ENCODE data around the gene SLC35G3.
"Not testable (repeated sequence)": the region's sequence is repeated elsewhere in the genome, so short reads cannot be mapped to it uniquely, and the experiment has no call there.

The SLC35G3 gene

DNA sequence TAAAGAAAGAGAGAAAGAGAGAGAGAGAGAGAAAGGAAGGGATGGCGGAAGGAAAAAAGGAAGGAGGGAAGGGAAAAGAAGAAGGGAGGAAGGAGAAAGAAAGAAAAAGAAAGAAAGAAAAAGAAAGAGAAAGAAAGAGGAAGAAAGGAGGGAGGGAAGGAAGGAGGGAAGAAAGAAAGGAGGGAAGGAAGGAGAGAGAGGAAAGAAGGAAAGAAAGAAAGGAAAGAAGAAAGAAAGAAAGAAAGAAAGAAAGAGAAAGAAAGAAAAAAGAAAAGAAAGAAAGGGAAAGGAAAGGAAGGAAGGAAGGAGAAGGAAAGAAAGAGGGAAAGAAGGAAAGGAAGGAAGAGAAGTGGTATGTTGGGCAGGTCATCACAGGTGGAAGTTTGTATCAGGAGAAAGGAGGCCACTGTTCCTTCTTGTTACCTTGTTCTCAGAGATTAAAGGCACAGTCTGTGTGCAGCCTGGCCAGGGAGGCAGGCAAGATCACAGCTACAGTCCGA lies 19.3 kb downstream of the SLC35G3 start:
- no peak for DNase-seq (ENCODE audit: low read depth)
- TF ChIP-seq, protein P1, sequence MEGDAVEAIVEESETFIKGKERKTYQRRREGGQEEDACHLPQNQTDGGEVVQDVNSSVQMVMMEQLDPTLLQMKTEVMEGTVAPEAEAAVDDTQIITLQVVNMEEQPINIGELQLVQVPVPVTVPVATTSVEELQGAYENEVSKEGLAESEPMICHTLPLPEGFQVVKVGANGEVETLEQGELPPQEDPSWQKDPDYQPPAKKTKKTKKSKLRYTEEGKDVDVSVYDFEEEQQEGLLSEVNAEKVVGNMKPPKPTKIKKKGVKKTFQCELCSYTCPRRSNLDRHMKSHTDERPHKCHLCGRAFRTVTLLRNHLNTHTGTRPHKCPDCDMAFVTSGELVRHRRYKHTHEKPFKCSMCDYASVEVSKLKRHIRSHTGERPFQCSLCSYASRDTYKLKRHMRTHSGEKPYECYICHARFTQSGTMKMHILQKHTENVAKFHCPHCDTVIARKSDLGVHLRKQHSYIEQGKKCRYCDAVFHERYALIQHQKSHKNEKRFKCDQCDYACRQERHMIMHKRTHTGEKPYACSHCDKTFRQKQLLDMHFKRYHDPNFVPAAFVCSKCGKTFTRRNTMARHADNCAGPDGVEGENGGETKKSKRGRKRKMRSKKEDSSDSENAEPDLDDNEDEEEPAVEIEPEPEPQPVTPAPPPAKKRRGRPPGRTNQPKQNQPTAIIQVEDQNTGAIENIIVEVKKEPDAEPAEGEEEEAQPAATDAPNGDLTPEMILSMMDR (IDR thresholded peaks at IDR 0.05; ENCODE audit: insufficient read depth, low read depth, low read length, missing control alignments): no peak
- H3K4me3 ChIP-seq (ENCODE audit: low read depth, low read length): no peak overlapping the region

DNA sequence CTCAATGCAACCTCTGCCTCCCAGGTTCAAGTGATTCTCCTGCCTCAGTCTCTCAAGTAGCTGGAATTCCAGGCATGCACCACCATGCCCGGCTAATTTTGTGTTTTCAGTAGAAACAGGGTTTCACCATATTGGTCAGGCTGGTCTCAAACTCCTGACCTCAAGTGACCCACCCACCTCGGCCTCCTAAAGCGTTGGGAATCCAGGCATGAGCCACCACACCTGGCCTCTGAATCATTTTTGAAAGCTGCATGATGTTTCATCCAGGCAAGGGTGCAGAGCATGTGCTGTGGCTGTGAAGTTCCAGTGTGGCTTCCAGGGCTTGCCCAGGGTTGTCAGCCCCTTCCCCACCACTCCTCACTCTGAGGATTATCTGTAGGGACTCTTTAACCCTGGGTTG lies 21.9 kb downstream of the SLC35G3 start:
- H3K4me3 ChIP-seq (ENCODE audit: low read depth, low read length); DNase-seq (ENCODE audit: low read depth): not testable (repeated sequence)

DNA sequence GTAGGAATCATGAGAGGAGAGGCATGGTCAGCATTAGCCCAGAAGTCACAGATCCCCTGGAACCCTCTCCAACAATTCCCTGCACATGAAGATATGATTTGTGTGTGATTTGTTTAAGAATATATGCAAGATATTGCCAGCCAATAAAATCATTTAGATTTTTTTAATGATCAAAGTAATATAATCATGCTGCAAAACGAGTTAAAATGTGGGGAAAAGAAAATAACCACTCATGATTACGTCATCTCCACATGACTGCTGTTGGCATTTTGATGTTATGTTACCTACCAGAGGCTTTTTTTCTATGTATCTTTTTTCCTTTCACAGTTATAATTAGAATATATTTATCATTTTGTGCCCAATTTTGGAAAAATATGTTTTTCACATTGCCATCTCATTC lies 22.4 kb downstream of the SLC35G3 start:
- DNase-seq (ENCODE audit: low read depth): no peak
- no peak overlapping the region for H3K4me3 ChIP-seq (ENCODE audit: low read depth, low read length)

DNA sequence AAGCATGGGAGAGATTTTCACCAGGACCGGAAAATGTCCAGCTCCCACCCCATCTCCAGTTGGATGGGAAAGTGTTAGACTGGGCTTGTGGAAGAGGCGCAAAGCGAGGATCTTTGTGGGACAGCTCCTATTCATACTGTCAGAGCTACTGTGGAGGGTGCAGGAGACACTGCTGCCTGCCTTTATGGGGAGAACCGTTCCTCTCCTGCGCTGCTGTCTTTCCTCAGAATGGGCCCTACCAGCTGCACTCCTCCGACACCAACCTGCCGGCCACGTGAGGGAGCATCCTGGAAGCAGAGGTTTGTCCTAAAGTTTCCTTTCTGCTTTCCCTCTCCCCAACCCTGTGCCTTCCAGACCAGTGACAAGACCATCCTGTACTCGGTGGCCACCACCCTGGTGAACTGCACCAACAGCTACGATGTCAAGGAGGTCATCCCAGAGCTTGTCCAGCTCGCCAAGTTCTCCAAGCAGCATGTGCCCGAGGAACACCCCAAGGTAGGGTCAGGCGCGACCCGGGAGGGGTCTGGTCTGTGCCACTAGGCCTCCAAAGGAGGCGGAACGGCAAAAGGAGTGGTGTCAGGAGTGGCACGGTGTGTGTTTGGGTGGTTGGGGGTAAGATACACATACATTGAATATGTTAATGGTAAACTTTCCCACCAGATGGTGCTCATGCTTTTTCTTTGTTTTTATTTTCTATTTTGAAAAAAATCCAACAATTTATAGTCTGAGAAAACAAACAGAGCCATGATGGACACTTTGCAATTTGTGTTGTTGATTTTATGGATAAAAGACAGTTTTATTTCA lies 23.0 kb downstream of the SLC35G3 start:
- DNase-seq (ENCODE audit: low read depth): peak; percentile 11
- TF ChIP-seq, protein P1 (IDR thresholded peaks at IDR 0.05; ENCODE audit: insufficient read depth, low read depth, low read length, missing control alignments): no peak
- H3K4me3 ChIP-seq (ENCODE audit: low read depth, low read length): no peak overlapping the region

More for the DNA sequence above, 22.4 kb downstream of the SLC35G3 start:
- TF ChIP-seq, protein P1 (IDR thresholded peaks at IDR 0.05; ENCODE audit: insufficient read depth, low read depth, low read length, missing control alignments): no peak

DNA sequence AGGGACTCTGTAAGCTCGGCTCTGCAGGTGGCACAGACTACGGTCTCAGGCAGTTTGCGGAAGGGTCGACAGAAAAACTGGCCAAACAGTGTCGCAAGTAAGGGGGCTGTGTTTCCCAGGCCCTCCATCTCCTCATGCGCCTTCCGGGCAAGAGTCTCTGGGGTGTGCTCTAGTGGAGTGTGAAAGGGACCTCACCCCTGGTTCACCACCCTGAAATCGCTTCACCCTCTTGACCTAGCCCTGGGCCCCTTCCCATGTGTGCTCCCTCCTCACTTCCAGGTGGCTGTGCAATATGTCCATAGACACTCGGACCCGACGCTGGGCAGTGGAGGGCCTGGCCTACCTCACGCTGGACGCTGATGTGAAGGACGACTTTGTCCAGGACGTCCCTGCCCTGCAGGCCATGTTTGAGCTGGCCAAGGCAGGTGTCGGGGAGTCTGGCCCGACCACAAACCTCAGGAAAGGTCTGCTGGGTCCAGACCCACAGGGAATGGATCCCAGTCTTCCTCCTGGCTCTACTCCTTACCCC lies 24.3 kb downstream of the SLC35G3 start:
- TF ChIP-seq, protein P1 (IDR thresholded peaks at IDR 0.05; ENCODE audit: insufficient read depth, low read depth, low read length, missing control alignments): no peak
- DNase-seq (ENCODE audit: low read depth): no peak
- no peak overlapping the region for H3K4me3 ChIP-seq (ENCODE audit: low read depth, low read length)

DNA sequence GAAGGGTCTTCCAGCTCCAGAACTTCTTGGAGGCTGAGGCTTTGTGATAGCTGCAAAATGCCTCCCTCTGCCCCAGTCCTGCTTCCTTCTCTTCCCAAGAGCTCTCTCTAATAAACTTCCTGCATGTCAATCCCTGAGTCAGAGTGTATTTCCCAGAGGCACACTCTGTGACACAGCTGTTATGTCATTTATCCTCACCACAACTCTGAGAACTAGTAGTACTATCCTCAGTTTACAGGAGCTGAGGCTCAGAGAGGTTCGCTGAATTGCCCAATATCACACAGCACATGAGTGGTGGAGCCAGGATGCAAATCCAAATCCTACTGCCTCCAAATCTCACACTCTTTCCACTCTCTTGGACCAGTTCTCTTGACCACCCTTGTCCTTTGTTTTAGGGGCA lies 26.5 kb downstream of the SLC35G3 start:
- no peak for DNase-seq (ENCODE audit: low read depth)
- TF ChIP-seq, protein P1 (IDR thresholded peaks at IDR 0.05; ENCODE audit: insufficient read depth, low read depth, low read length, missing control alignments): no peak
- H3K4me3 ChIP-seq (ENCODE audit: low read depth, low read length): no peak overlapping the region

DNA sequence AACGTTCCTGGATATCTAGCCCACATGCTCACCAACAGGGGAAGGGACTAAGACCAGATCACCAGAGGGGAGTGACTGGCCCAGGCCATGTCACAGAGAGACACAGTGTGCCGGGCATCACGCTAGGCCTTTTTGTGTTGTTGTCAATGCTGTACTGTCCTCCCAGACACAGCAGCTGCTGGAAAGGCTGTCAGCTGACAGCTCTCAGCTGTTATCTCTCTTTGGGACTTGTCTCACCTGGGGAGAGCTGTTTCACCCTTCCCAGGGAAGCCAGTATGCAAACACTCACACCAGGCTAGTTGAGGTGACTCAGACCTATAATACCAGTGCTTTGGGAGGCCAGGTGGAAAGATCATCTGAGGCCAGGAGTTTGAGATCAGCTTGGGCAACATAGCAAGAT lies 27.1 kb downstream of the SLC35G3 start:
- DNase-seq (ENCODE audit: low read depth): no peak
- no peak overlapping the region for H3K4me3 ChIP-seq (ENCODE audit: low read depth, low read length)
- TF ChIP-seq, protein P1 (IDR thresholded peaks at IDR 0.05; ENCODE audit: insufficient read depth, low read depth, low read length, missing control alignments): no peak

Measured in GM12865 (cell line).